GM19463 (cell line): ENCODE results near the gene DNM1.

Experiments
- ATAC-seq: cut with Tn5 transposase; IDR thresholded peaks from one replicate; pipeline ENCODE4 v1.9.1; 2021; ENCODE audit warnings: mild to moderate bottlenecking, moderate library complexity; ENCODE audit not compliant: unreplicated experiment

DNM1 gene

DNA sequence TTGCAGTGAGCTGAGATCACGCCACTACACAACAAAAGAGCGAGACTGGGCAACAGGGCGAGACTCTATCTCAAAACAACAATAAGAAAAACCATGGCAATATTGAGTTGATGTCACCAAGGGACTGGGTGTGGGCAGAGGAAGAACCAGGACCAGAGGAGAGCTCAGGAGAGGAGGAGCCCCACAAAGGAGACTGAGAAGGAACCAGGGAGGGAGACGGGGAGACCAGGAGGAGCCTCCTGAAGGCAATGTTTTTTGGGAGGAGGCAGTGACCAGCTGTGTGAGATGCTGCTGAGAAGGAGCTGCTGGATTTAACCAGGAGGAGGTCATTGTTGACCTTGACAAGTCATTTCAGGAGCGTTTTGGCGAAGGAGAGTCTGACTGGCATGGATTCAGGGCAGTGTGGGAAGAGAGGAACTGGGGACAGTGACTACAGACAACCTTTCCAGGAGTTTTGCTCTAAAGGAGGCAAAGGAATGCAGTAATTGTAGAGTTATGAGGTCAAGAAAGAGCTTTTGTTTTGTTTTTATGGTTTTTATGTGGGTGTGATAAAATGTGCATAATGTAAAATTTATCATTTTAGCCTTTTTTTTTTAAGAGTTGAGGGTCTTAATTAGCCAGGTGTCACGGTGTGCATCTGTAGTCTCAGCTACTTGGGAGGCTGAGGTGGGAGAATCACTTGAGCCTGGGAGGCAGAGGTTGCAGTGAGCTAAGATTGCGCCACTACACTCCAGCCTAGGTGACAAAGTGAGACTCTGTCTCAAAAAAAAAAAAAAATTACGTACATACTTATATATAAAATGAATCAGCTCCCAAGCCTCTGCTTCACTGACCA lies 101.2 kb downstream of the DNM1 start:
- ATAC-seq, result no peak
